ENCODE results near the gene ACTL7A.

DNA sequence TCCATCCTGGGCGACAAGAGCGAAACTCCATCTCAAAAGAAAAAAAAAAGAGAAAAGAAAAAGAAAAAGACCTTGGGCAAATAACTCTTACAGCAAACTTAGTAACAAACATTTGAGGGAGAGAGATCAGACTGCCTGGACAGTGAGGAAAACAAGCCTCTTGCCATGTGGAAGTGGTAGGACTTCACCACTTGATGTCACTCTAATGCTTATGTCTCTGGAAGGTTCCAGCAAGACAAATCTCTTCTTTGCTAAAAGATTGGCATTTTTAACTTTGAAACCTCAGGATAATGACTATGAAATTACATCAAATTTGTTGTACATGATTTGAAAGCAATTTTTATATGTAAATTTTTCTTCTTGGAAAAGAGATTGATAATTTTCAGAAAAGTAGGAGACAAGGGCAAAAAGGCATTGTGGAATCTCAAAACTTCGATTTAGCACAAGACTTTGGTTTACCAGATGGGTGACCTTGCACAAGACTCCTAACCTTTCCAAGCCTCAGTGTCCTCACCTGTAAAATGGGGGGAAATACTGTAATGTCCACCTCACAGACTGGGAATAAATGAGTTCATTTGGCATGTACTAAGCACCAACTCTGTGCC, 11.7 kb upstream of the ACTL7A start:
- TF ChIP-seq EZH2 (IDR thresholded peaks at IDR 0.05; ENCODE audit: insufficient read depth, poor library complexity, severe bottlenecking) (no peak), EZH2phosphoT487 (IDR thresholded peaks at IDR 0.05; ENCODE audit: insufficient read depth, low read depth) (no peak)

All from GM23248 (cell line).